Suprapubic skin (tissue), 4 donors: ENCODE results near the gene SAMD4A.

Experiments
- EP300 ChIP-seq: sonication (generic); formaldehyde crosslinking; IDR thresholded peaks from one replicate; pipeline ENCODE4 v1.6.1; 2017; ENCODE audit warnings: antibody characterized with exemption
- POLR2A ChIP-seq, 2 donors: fragments of 450-650 bp; IDR thresholded peaks; one replicate each; pipeline ENCODE4 v1.6.1; 2017; ENCODE audit warnings: antibody characterized with exemption in 2 of 2, mild to moderate bottlenecking in 2 of 2, moderate library complexity in 2 of 2
- POLR2AphosphoS5 ChIP-seq, 3 donors: sonication (generic); formaldehyde crosslinking; IDR thresholded peaks; one replicate each; pipeline ENCODE4 v1.6.1; 2017; ENCODE audit warnings: antibody characterized with exemption in 3 of 3
- TF ChIP-seq, protein P1 (sequence below), 2 donors: fragments of 200-600 bp in 1 of 2; fragments of 450-650 bp in 1 of 2; sonication (generic) in 1 of 2; IDR thresholded peaks; one replicate each; pipeline ENCODE4 v1.5.1; 2016 to 2019; ENCODE audit warnings: antibody characterized with exemption in 2 of 2, mild to moderate bottlenecking in 1 of 2, moderate library complexity in 1 of 2

DNA sequence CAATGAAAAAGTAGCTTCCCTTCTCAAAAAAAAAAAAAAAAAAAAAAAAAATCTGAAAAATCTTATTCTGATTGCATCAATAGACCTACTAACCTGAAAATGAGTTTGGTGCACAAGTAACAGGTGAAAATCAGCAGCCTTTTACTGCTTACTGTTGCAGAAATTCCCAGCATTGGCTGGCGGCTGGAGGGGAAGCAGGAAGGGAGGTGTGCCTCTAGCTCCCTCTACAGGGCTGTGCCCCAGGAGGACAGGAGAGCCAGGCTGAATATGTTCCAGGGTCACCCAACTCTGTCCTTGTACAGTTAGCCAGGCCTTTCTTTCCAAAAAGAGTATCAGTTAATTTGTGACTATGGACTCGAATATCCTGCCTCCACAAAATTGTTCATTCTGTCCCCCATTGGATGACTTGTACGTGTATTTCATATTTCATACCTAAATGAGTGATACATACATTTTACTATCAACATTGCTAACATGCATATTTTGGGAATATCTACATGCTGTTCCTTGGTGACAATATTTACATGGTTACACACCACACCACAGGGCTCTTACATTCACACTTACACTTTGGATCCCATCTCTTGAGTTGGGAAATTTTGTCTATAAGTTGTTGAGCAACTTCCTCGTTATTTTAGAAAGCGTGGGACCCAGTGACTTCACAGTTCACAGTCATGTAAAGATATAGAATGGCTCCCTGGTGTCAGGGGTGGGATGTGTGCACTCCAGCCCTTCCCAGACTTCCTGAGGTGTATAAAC lies 124.8 kb downstream of the SAMD4A start:
- TF ChIP-seq, protein P1, sequence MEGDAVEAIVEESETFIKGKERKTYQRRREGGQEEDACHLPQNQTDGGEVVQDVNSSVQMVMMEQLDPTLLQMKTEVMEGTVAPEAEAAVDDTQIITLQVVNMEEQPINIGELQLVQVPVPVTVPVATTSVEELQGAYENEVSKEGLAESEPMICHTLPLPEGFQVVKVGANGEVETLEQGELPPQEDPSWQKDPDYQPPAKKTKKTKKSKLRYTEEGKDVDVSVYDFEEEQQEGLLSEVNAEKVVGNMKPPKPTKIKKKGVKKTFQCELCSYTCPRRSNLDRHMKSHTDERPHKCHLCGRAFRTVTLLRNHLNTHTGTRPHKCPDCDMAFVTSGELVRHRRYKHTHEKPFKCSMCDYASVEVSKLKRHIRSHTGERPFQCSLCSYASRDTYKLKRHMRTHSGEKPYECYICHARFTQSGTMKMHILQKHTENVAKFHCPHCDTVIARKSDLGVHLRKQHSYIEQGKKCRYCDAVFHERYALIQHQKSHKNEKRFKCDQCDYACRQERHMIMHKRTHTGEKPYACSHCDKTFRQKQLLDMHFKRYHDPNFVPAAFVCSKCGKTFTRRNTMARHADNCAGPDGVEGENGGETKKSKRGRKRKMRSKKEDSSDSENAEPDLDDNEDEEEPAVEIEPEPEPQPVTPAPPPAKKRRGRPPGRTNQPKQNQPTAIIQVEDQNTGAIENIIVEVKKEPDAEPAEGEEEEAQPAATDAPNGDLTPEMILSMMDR (IDR thresholded peaks at IDR 0.05) = peak; percentile 76 to 78
- no peak for TF ChIP-seq POLR2AphosphoS5 (IDR thresholded peaks at IDR 0.05)
- no peak for TF ChIP-seq POLR2A (IDR thresholded peaks at IDR 0.05)
- TF ChIP-seq EP300 = no peak
